H9 (cell line): Measurements from ENCODE around the gene VIT. TPM values are rescaled to one million over a fixed set of nuclear protein-coding genes. Genes with fewer than 3 reads are reported as not detected.

Experiments used
- DNase-seq: peaks from one replicate; pipeline ENCODE4 v3.0.0-alpha.2; 2017
- H2AFZ ChIP-seq: one replicate; pipeline ENCODE4 v1.6.1; 2013; ENCODE audit warnings: mild to moderate bottlenecking, low read length, control low read depth, moderate library complexity
- H2AK5ac ChIP-seq: 2 replicates; pipeline ENCODE4 v1.6.1; 2013; ENCODE audit warnings: low read length, control low read depth, mixed read lengths; ENCODE audit not compliant: insufficient read length
- H2BK120ac ChIP-seq: one replicate; pipeline ENCODE4 v1.6.1; 2013; ENCODE audit warnings: low read depth, mild to moderate bottlenecking, low read length, control low read depth, inconsistent platforms; ENCODE audit not compliant: poor library complexity, severe bottlenecking
- H2BK12ac ChIP-seq: 2 replicates; pipeline ENCODE4 v1.6.1; 2013; ENCODE audit warnings: low read length, control low read depth, mixed read lengths, low read depth; ENCODE audit not compliant: insufficient read length
- H2BK15ac ChIP-seq: 2 replicates; pipeline ENCODE4 v1.6.1; 2013; ENCODE audit warnings: low read depth, low read length, control low read depth
- H2BK20ac ChIP-seq: one replicate; pipeline ENCODE4 v1.6.1; 2013; ENCODE audit warnings: low read depth, mild to moderate bottlenecking, low read length, control low read depth, inconsistent platforms; ENCODE audit not compliant: poor library complexity, severe bottlenecking
- H2BK5ac ChIP-seq: 2 replicates; pipeline ENCODE4 v1.6.1; 2013; ENCODE audit warnings: low read length, control low read depth, mixed read lengths; ENCODE audit not compliant: insufficient read length
- H3K14ac ChIP-seq: 2 replicates; pipeline ENCODE4 v1.6.1; 2013; ENCODE audit warnings: low read length, control low read depth; ENCODE audit not compliant: insufficient read depth
- H3K18ac ChIP-seq: 2 replicates; pipeline ENCODE4 v1.6.1; 2013; ENCODE audit warnings: low read depth, mild to moderate bottlenecking, mixed read lengths, low read length, control low read depth; ENCODE audit not compliant: insufficient read length
- H3K23ac ChIP-seq: 2 replicates; pipeline ENCODE4 v1.6.1; 2013; ENCODE audit warnings: low read length, control low read depth, mixed read lengths, low read depth; ENCODE audit not compliant: insufficient read length
- H3K23me2 ChIP-seq: 2 replicates; pipeline ENCODE4 v1.6.1; 2013; ENCODE audit warnings: low read depth, mild to moderate bottlenecking, mixed read lengths, low read length, control low read depth; ENCODE audit not compliant: insufficient read length, poor library complexity, severe bottlenecking
- H3K27ac ChIP-seq: 2 replicates; pipeline ENCODE4 v1.5.1; 2013; ENCODE audit warnings: low read length, control low read depth, mixed read lengths, low read depth; ENCODE audit not compliant: insufficient read length
- H3K27me3 ChIP-seq: 2 replicates; pipeline ENCODE4 v1.6.1; 2013; ENCODE audit warnings: low read length, control low read depth, inconsistent platforms; ENCODE audit not compliant: insufficient read depth
- H3K4ac ChIP-seq: 2 replicates; pipeline ENCODE4 v1.6.1; 2013; ENCODE audit warnings: low read depth, mild to moderate bottlenecking, control low read depth, inconsistent platforms, low read length, moderate library complexity
- H3K4me1 ChIP-seq: 2 replicates; pipeline ENCODE4 v1.6.1; 2013; ENCODE audit warnings: low read length, control low read depth, inconsistent platforms; ENCODE audit not compliant: insufficient read depth
- H3K4me2 ChIP-seq: 2 replicates; pipeline ENCODE4 v1.6.1; 2013; ENCODE audit warnings: low read length, control low read depth, mixed read lengths; ENCODE audit not compliant: insufficient read length, insufficient read depth
- H3K56ac ChIP-seq: 2 replicates; pipeline ENCODE4 v1.6.1; 2013; ENCODE audit warnings: low read depth, mild to moderate bottlenecking, mixed read lengths, low read length, control low read depth; ENCODE audit not compliant: insufficient read length
- H3K79me1 ChIP-seq: 2 replicates; pipeline ENCODE4 v1.6.1; 2013; ENCODE audit warnings: low read depth, mild to moderate bottlenecking, moderate library complexity, low read length, control low read depth, inconsistent platforms; ENCODE audit not compliant: insufficient read depth, poor library complexity, severe bottlenecking
- H3K79me2 ChIP-seq: 2 replicates; pipeline ENCODE4 v1.6.1; 2013; ENCODE audit warnings: low read length, control low read depth, inconsistent platforms; ENCODE audit not compliant: insufficient read depth
- H3K9ac ChIP-seq: 2 replicates; pipeline ENCODE4 v1.6.1; 2013; ENCODE audit warnings: low read length, control low read depth, mixed read lengths; ENCODE audit not compliant: insufficient read length; ENCODE audit errors: extremely low read depth
- H3K9me3 ChIP-seq: one replicate; pipeline ENCODE4 v1.6.1; 2013; ENCODE audit warnings: low read depth, low read length, inconsistent platforms; ENCODE audit not compliant: control insufficient read depth
- H3T11ph ChIP-seq: one replicate; pipeline ENCODE4 v1.6.1; 2013; ENCODE audit warnings: mild to moderate bottlenecking, low read length, control low read depth, inconsistent platforms
- H4K20me1 ChIP-seq: one replicate; pipeline ENCODE4 v1.6.1; 2013; ENCODE audit not compliant: control insufficient read depth, insufficient read length, insufficient read depth
- H4K5ac ChIP-seq: 2 replicates; pipeline ENCODE4 v1.6.1; 2013; ENCODE audit warnings: low read depth, mild to moderate bottlenecking, mixed read lengths, low read length, control low read depth; ENCODE audit not compliant: insufficient read length
- H4K8ac ChIP-seq: replicated peaks from 2 replicates; pipeline ENCODE4 v1.6.1; 2013; ENCODE audit warnings: low read length, control low read depth, mixed read lengths, low read depth; ENCODE audit not compliant: insufficient read length
- H4K91ac ChIP-seq: 2 replicates; pipeline ENCODE4 v1.6.1; 2013; ENCODE audit warnings: low read depth, mild to moderate bottlenecking, moderate library complexity, mixed read lengths, low read length, control low read depth; ENCODE audit not compliant: insufficient read length
- H3K27ac Mint-ChIP-seq, 3 experiments: 2 replicates in 2 of 3; 3 replicates in 1 of 3; pipeline ENCODE4 v1.8.0; 2020 to 2021; ENCODE audit warnings: mixed read lengths in 3 of 3, mild to moderate bottlenecking in 1 of 3, moderate library complexity in 1 of 3
- H3K27me3 Mint-ChIP-seq: 2 replicates; pipeline ENCODE4 v1.8.0; 2021; ENCODE audit warnings: low read depth, mild to moderate bottlenecking, moderate library complexity, mixed read lengths
- H3K36me3 Mint-ChIP-seq, 3 experiments: 2 replicates in 2 of 3; 3 replicates in 1 of 3; pipeline ENCODE4 v1.8.0; 2020 to 2021; ENCODE audit warnings: low read depth in 3 of 3, mixed read lengths in 3 of 3; ENCODE audit not compliant: insufficient read depth in 1 of 3
- H3K4me1 Mint-ChIP-seq, 2 experiments: 2 replicates each; pipeline ENCODE4 v1.8.0; 2020; ENCODE audit warnings: mixed read lengths in 2 of 2
- H3K4me3 Mint-ChIP-seq, 2 experiments: 2 replicates in 1 of 2; 3 replicates in 1 of 2; pipeline ENCODE4 v1.8.0; 2020 to 2021; ENCODE audit warnings: mild to moderate bottlenecking in 2 of 2, mixed read lengths in 2 of 2, moderate library complexity in 1 of 2
- H3K9me3 Mint-ChIP-seq, 2 experiments: 2 replicates in 1 of 2; 3 replicates in 1 of 2; pipeline ENCODE4 v1.8.0; 2020; ENCODE audit warnings: mild to moderate bottlenecking in 2 of 2, mixed read lengths in 2 of 2, moderate library complexity in 1 of 2
- CTCF ChIP-seq: fragments of 200-600 bp; sonication (generic); conservative IDR thresholded peaks from 3 replicates; pipeline ENCODE4 v1.8.0; 2021; ENCODE audit warnings: antibody characterized with exemption, mild to moderate bottlenecking
- WGBS: extraction: QIAGEN DNeasy Blood & Tissue Kit; methylation state at CpG from one replicate; pipeline ENCODE4 v1.1.7; 2013; ENCODE audit warnings: missing lambda C conversion rate, low lambda C conversion rate, mixed read lengths; ENCODE audit not compliant: insufficient read length; ENCODE audit errors: extremely low coverage; 5-methylcytosine and 5-hydroxymethylcytosine counted together
- total RNA-seq: library from RNA; stranded (reverse); gene quantifications from 2 replicates; pipeline ENCODE4 v1.2.1, GENCODE V29; 2021

VIT gene
- total RNA-seq, 1 experiment from 2014 or later: 0.15 TPM

GRCh38 chr2:36658277-36658748 is 38.2 kb upstream of the VIT start:
- Histone ChIP-seq H4K5ac (no peak overlapping the region), H3K9ac (no peak overlapping the region), H3K4me1 (no peaks in the 10 kb centered on the region), H3K4me2 (no peak overlapping the region), H2BK20ac (no peak overlapping the region), H3K9me3 (no peaks in the 10 kb centered on the region), H3K27me3 (no peaks in the 10 kb centered on the region; the same call in 1 of the 2 replicates), H3K23ac (no peak overlapping the region), H2BK12ac (no peak overlapping the region), H4K20me1 (no peaks in the 10 kb centered on the region), H3K18ac (no peak overlapping the region), H3K14ac (no peak overlapping the region), H2BK120ac (no peak overlapping the region), H3K56ac (no peak overlapping the region), H3K27ac (no peak overlapping the region), H3K4ac (no peak overlapping the region), H2BK15ac (no peak overlapping the region), H2AK5ac (no peak overlapping the region), H4K8ac (no peak overlapping the region), H3T11ph (no peak overlapping the region), H3K23me2 (no peaks in the 10 kb centered on the region), H3K79me2 (no peaks in the 10 kb centered on the region), H3K79me1 (no peaks in the 10 kb centered on the region), H2BK5ac (no peak overlapping the region), H4K91ac (no peak overlapping the region), H2AFZ (no peak overlapping the region)
- Mint-ChIP-seq H3K4me1 (peaks cover 0 to 5% of the 10 kb centered on the region in 2 experiments; a peak in 1 of 4 replicates), H3K4me3 (no peak overlapping the region), H3K36me3 (no peaks in the 10 kb centered on the region), H3K9me3 (peaks cover 2 to 3% of the 10 kb centered on the region in 2 experiments; a peak in 2 of 5 replicates), H3K27ac (no peak overlapping the region), H3K27me3 (no peaks in the 10 kb centered on the region; the same call in 1 of the 2 replicates)
- WGBS: no CpG with 5 or more reads among the region's 1 CpG
- no peak for TF ChIP-seq CTCF
- no peak for DNase-seq
